ENCODE results near the gene PSKH1. TPM values are rescaled to one million over a fixed set of nuclear protein-coding genes. Genes with fewer than 3 reads are reported as not detected.
A peak's percentile ranks its signal among the peaks of the same experiment; 100 is the strongest.

The PSKH1 gene
- total and polyA plus RNA-seq, 2 experiments from 2014 or later, result 11.5 to 23.6 TPM

- peaks cover 15% of the 10 kb centered on the region for H3K4me1 ChIP-seq (ENCODE audit: insufficient read depth)
- in situ Hi-C loops (cut with MboI), result no loop called here
- WGBS, 2 experiments (ENCODE audit: low coverage in 1 of 2, low lambda C conversion rate in 2 of 2, missing lambda C conversion rate in 2 of 2), result 78 to 80% methylated on average over 7 of the region's 7 CpGs
- no peaks in the 10 kb centered on the region for H3K9me2 ChIP-seq (ENCODE audit: insufficient read depth)
- H2AFZ ChIP-seq, result no peak overlapping the region
- H3K27ac ChIP-seq, result no peak overlapping the region
- 0 out of 2 replicates have a peak, but pooled peaks cover 3% of the 10 kb centered on the region for H3K79me2 ChIP-seq (ENCODE audit: insufficient read depth)
- H4K20me1 ChIP-seq (ENCODE audit: insufficient read depth), result no peaks in the 10 kb centered on the region
- DNase-seq, result no peak
- peaks cover 9% of the 10 kb centered on the region for H3F3A ChIP-seq (ENCODE audit: insufficient read depth)
- H3K4me3 ChIP-seq, result no peak overlapping the region
- H3K9ac ChIP-seq, result no peak overlapping the region
- H3K9me3 ChIP-seq (ENCODE audit: low read depth), result no peaks in the 10 kb centered on the region
- no peak overlapping the region for H3K4me2 ChIP-seq (ENCODE audit: unreplicated experiment)
- no peaks in the 10 kb centered on the region for H3K27me3 ChIP-seq (replicated peaks; ENCODE audit: insufficient read depth)
- no peak for TF ChIP-seq EZH2 (IDR thresholded peaks at IDR 0.05; ENCODE audit: insufficient read depth, poor library complexity, severe bottlenecking)
- TF ChIP-seq EZH2phosphoT487 (IDR thresholded peaks at IDR 0.05; ENCODE audit: insufficient read depth, low read depth), result no peak
- H3K36me3 ChIP-seq (ENCODE audit: low read depth), result no peaks in the 10 kb centered on the region
Observed at GRCh38 chr16:67933805-67934204, 40.8 kb downstream of the PSKH1 start.

DNA sequence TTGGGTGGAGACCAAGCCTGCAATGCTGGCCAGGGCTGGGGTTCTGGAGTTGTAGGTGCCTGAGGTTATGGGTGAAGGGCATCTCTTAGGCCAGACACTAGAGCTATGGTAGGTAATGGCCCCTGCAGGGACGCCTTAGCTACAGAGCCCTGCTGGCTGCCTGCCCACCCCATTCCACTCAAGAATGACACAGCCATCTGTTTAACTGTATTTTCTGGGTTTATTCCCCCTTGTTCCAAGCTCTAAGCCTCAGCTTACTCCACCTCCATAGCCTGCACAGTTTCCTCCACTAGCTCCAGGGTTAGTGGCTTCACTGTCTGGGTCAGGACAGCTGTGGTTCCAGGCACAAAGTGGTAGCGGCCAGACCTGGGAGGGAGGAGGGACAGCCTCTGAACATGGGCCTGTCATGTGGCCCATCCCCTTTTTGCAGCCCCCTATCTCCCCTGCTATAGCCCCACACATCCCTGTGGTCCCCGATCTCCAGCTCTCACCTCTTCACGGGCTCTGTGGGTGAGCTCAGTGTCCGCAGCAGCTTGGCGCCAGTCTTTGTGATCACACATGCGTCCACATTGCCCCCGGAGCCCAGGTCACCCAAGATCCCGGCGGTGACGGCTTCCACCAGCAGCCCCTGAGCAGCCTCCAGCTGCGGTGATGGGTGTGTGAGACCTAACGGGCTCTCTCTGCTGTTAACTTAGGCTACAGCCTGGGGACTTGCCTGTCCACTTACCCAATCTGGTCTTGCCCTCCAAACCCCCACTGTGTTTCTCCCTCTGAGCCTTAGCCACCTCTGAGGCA lies 41.4 kb downstream of the PSKH1 start:
- H3K36me3 ChIP-seq (ENCODE audit: low read depth), result no peaks in the 10 kb centered on the region
- 0 out of 2 replicates have a peak, but pooled peaks cover 3% of the 10 kb centered on the region for H3K79me2 ChIP-seq (ENCODE audit: insufficient read depth)
- peak overlapping the region; percentile 92; the same call in 1 of the 2 replicates for H3K9ac ChIP-seq
- no peaks in the 10 kb centered on the region for H3K9me2 ChIP-seq (ENCODE audit: insufficient read depth)
- no peak for DNase-seq
- peaks cover 15% of the 10 kb centered on the region for H3K4me1 ChIP-seq (ENCODE audit: insufficient read depth)
- 61 to 69% methylated on average over 13 of the region's 13 CpGs for WGBS, 2 experiments (ENCODE audit: low coverage in 1 of 2, low lambda C conversion rate in 2 of 2, missing lambda C conversion rate in 2 of 2)
- in situ Hi-C loops (cut with MboI), result no loop called here
- H3K27ac ChIP-seq, result no peak overlapping the region
- peaks cover 15% of the 10 kb centered on the region for H3F3A ChIP-seq (ENCODE audit: insufficient read depth)
- H4K20me1 ChIP-seq (ENCODE audit: insufficient read depth), result no peaks in the 10 kb centered on the region
- no peaks in the 10 kb centered on the region for H3K27me3 ChIP-seq (replicated peaks; ENCODE audit: insufficient read depth)
- peak overlapping the region; percentile 91 for H3K4me2 ChIP-seq (ENCODE audit: unreplicated experiment)
- TF ChIP-seq EZH2phosphoT487 (IDR thresholded peaks at IDR 0.05; ENCODE audit: insufficient read depth, low read depth) (no peak), EZH2 (IDR thresholded peaks at IDR 0.05; ENCODE audit: insufficient read depth, poor library complexity, severe bottlenecking) (no peak)
- H2AFZ ChIP-seq, result 0 out of 2 replicates have a peak overlapping the region, but pooled peaks have one; percentile 34
- H3K4me3 ChIP-seq, result peak overlapping the region; percentile 92
- no peaks in the 10 kb centered on the region for H3K9me3 ChIP-seq (ENCODE audit: low read depth)

DNA sequence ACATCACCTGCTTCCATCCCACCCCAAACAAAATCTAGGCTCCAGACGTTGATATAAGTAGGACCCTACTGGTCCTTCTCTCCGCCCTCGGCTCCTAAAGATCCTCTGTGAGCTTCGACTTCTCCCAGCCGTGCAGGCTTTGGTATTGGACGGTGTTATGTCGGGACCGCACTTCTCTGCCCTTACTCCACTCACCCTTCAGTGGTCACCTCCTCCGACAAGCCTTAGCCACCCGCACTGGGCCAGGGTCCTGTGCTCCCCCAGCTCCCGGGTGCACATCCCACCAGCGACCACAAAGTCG lies 42.0 kb downstream of the PSKH1 start:
- peak overlapping the region; percentile 91 for H3K4me2 ChIP-seq (ENCODE audit: unreplicated experiment)
- in situ Hi-C loops (cut with MboI), result no loop called here
- H3K9me3 ChIP-seq (ENCODE audit: low read depth), result no peaks in the 10 kb centered on the region
- H4K20me1 ChIP-seq (ENCODE audit: insufficient read depth), result no peaks in the 10 kb centered on the region
- H3K9me2 ChIP-seq (ENCODE audit: insufficient read depth), result no peaks in the 10 kb centered on the region
- H3K9ac ChIP-seq, result peak overlapping the region; percentile 92
- 33% methylated on average over 12 to 13 of the region's 13 CpGs for WGBS, 2 experiments (ENCODE audit: low coverage in 1 of 2, low lambda C conversion rate in 2 of 2, missing lambda C conversion rate in 2 of 2)
- DNase-seq, result peak; percentile 36
- peaks cover 15% of the 10 kb centered on the region for H3K4me1 ChIP-seq (ENCODE audit: insufficient read depth)
- peak overlapping the region; percentile 34 for H2AFZ ChIP-seq
- H3K36me3 ChIP-seq (ENCODE audit: low read depth), result no peaks in the 10 kb centered on the region
- peak overlapping the region; percentile 79; the same call in 1 of the 2 replicates for H3K27ac ChIP-seq
- TF ChIP-seq EZH2 (IDR thresholded peaks at IDR 0.05; ENCODE audit: insufficient read depth, poor library complexity, severe bottlenecking) (no peak), EZH2phosphoT487 (IDR thresholded peaks at IDR 0.05; ENCODE audit: insufficient read depth, low read depth) (no peak)
- H3K4me3 ChIP-seq, result peak overlapping the region; percentile 92
- peaks cover 15% of the 10 kb centered on the region for H3F3A ChIP-seq (ENCODE audit: insufficient read depth)
- no peaks in the 10 kb centered on the region for H3K27me3 ChIP-seq (replicated peaks; ENCODE audit: insufficient read depth)
- 0 out of 2 replicates have a peak, but pooled peaks cover 3% of the 10 kb centered on the region for H3K79me2 ChIP-seq (ENCODE audit: insufficient read depth)

- 2 to 4% methylated on average over 55 of the region's 55 CpGs for WGBS, 2 experiments (ENCODE audit: low coverage in 1 of 2, low lambda C conversion rate in 2 of 2, missing lambda C conversion rate in 2 of 2)
- Histone ChIP-seq H4K20me1 (ENCODE audit: insufficient read depth) (no peaks in the 10 kb centered on the region), H3K9me2 (ENCODE audit: insufficient read depth) (no peaks in the 10 kb centered on the region), H3K9ac (peak overlapping the region; percentile 92), H3K4me2 (ENCODE audit: unreplicated experiment) (peak overlapping the region; percentile 91), H2AFZ (peak overlapping the region; percentile 69), H3K4me1 (ENCODE audit: insufficient read depth) (peaks cover 15% of the 10 kb centered on the region), H3K4me3 (peak overlapping the region; percentile 92), H3K9me3 (ENCODE audit: low read depth) (no peaks in the 10 kb centered on the region), H3F3A (ENCODE audit: insufficient read depth) (peaks cover 18% of the 10 kb centered on the region), H3K27me3 (replicated peaks; ENCODE audit: insufficient read depth) (no peaks in the 10 kb centered on the region), H3K36me3 (ENCODE audit: low read depth) (no peaks in the 10 kb centered on the region; the same call in 1 of the 2 replicates), H3K79me2 (ENCODE audit: insufficient read depth) (0 out of 2 replicates have a peak, but pooled peaks cover 3% of the 10 kb centered on the region), H3K27ac (peak overlapping the region; percentile 79)
- in situ Hi-C loops (cut with MboI), result no loop called here
- peak; percentile 96 for DNase-seq
- TF ChIP-seq EZH2 (IDR thresholded peaks at IDR 0.05; ENCODE audit: insufficient read depth, poor library complexity, severe bottlenecking) (no peak), EZH2phosphoT487 (IDR thresholded peaks at IDR 0.05; ENCODE audit: insufficient read depth, low read depth) (no peak)
Observed at GRCh38 chr16:67935402-67936123, 42.5 kb downstream of the PSKH1 start.
